T-helper 2 cell treated with Interferon-gamma antibody and Interleukin-4, amounts not matched to agents 100 ng/mL and 5 ng/mL, for 36 hours (primary cell): ENCODE results near the gene KHK. TPM values are rescaled to one million over a fixed set of nuclear protein-coding genes. Genes with fewer than 3 reads are reported as not detected.

Source experiments
- intact Hi-C: fragments of 100-400 bp; cut with micrococcal nuclease; formaldehyde crosslinking; loops from one replicate; pipeline ENCODE4 v1.15.1; 2023
- total RNA-seq: library from RNA; stranded (reverse); gene quantifications from 2 replicates; pipeline ENCODE4 v1.2.3, GENCODE V29; 2022

The KHK gene
- total RNA-seq = 11.5 and 12.2 TPM in 2 replicates

- intact Hi-C loops = loop anchor here (1.0 to 2.0 kb wide), 4 partner anchors 16 to 283 kb away; partner anchors contain the start of genes AGBL5, ATRAID, EIF2B4 and OST4
Observed at GRCh38 chr2:27086724-27087593, at the start of gene KHK. KHK (plus strand) TSS chr2:27086772; CDS start chr2:27087260, 488 bp downstream.

GRCh38 chr2:27038012-27038411 lies 48.6 kb upstream of the KHK start:
- intact Hi-C loops = no loop called here

- intact Hi-C loops = no loop called here
Observed at GRCh38 chr2:27038631-27039339, 47.8 kb upstream of the KHK start.

- intact Hi-C loops = no loop called here
Observed at GRCh38 chr2:27039426-27039825, 47.1 kb upstream of the KHK start.

- intact Hi-C loops = no loop called here
Observed at GRCh38 chr2:27039871-27040270, 46.7 kb upstream of the KHK start.

GRCh38 chr2:27040282-27040681 lies 46.3 kb upstream of the KHK start:
- intact Hi-C loops = no loop called here

DNA sequence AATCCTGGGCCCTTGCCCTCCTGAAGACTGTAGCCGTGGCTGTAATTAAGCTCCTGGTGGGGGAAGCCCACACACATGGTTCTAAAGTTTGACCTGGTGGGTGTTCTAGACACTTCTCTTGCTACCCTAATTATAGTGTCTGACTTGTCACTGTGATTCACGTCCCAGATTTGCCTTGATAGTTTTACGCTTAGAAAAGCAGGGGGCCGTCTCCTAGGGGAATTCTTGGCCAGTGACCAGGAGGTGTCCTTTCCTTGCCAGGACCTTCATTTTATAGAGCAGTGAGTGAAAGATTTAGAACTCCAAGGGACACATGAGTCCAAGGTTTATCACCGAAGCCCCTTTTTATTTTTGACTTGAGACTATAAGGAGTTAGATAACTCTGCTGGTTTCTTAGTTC lies 44.8 kb upstream of the KHK start:
- intact Hi-C loops = no loop called here

DNA sequence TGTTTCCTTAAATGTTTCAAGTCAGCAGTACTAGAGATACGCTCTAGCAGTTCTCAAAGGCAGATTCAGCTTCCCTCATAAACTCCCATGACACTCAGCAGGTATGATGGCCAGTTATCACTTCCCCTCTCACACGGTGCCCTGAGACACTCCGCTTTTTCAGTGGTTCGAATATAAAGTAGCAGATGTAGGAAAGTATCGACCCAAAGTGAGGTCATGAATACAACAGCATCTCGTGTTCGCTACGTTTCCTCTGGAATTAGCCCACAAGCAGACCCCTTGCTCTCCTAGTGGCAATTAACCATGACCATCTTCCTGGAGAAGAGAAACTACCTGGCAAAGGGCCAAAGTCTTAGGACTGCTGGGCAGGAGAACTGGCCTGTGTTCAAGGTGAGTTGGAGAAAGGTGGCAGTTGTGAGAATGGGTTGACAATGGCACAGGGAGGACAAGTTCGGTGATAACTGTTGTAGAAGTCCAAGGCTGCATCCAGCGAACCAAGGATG lies 44.4 kb upstream of the KHK start:
- intact Hi-C loops = no loop called here

DNA sequence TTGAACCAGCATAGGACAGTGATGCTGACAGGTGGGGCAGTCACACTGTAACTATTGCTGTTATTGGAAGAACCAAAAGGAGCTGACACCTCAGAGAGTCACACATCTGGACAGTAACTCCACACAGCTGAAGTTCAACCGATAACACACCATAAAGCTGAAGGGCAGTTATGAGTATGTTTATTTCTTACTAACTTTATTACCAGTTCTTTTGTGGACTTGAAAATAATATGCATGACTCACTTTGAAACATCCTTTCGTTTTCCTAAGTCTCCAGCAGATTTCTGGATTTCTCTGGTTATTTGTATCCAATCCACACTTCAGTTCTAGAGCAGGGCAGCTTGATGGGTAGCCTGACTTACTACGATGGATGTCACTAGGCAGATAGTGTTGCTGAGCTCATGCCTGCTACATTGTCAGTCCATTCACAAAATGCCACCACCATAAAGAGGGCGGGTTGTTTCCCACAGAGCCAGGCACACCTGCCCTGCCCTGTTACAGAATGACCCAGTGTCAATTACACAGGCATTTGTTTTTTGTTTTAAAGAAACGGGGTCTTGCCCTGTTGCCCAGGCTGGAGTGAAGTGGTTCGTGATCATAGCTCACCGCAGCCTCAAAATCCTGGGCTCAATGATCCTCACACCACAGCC lies 43.5 kb upstream of the KHK start:
- intact Hi-C loops = no loop called here

GRCh38 chr2:27049422-27050280 lies 36.9 kb upstream of the KHK start:
- intact Hi-C loops = loop anchor here (1.0 kb wide), 3 partner anchors 17 to 163 kb away; partner anchors contain the start of genes ATRAID, MAPRE3, SLC5A6 and TMEM214

- intact Hi-C loops = loop anchor here (1.0 kb wide), 3 partner anchors 18 to 162 kb away; partner anchors contain the start of genes ATRAID, MAPRE3, SLC5A6 and TMEM214
Observed at GRCh38 chr2:27050281-27050995, 36.1 kb upstream of the KHK start.

DNA sequence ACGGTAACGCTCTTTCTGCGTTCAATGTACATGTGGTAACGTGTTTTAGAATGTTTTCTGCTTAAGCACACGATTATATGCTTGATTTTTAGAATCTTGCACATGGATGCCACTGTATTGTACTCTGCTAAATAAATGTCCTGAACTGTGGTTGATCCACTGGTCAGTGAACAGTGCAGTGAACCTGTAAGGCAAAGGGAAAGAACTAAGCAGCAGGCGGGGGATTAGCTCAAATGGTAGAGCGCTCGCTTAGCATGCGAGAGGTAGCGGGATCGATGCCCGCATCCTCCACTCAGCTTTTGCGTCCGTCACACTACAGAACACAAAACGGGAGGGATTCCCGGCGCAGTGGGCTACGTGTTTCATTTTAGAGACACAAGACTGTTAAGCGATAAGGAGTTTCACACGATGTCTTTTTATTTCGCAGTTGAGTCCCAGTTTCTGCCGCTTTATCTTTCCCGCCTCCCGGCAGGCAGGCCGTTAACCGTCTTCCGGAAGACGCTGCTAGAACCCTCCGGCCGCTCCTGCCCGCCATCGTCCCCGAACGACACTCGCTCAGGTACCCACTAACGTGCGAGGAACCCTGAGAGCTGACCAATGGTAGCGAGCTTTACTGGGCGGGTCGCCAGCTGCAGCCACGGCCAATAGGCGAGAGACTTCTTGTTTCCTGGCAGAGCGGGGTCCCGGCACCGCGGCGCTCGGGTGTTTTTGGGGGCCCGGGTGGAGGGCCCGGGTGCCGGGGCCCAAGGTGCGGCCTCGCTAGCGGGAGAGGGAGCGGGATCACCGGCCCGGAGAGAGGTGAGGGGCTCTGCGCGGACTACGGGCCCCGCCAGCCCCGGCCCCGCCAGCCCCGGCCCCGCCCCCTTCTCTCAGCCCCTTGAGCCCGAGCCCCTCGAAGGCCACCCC lies 35.3 kb upstream of the KHK start, which contains the start of gene AGBL5:
TSS of gene AGBL5 (plus strand) at position 673 of the 906 bp plus-strand sequence. CDS start 1,291 bp downstream, outside the sequence.
- intact Hi-C loops = loop anchor here (1.0 kb wide), 7 partner anchors 19 to 161 kb away; partner anchors contain the start of genes ATRAID, KHK, MAPRE3 and OST4

DNA sequence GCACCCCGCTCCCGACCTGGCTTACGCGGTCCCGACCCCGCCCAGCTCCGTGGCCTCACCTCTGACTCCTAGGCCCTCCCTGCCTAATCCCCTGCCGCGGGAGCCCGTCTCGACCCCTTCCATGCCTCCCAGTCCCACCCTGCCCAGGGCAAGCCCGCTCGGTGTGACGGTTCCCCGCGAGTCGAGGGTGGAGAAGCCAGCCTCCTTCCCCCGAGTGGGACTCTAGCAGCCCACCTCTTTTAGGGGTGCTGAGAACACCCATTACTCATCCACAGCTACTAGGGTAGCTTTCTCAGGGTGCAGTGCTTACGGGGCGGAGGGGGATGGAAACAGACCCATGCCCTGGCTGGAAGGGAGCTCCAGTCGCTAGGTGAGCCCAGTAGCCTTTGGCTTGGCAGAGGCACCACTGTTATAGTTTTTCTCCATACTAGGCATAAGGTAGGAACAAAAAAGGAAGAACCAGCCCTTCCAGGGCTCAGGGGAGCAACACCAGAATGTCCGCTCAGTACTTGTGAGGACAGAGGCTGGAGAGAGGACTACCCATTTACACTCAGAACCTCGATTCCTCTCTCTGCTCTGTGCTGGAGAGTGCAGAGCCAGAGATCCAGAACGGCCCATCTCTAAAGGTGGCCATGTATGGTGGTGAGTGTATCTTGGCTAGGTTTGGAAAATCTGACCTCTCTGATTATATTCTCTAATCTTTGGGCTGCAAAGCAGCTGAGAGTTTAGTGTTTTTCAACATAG lies 34.5 kb upstream of the KHK start:
- intact Hi-C loops = loop anchor here (1.0 kb wide), 4 partner anchors 19 to 82 kb away; partner anchors contain the start of genes KHK, OST4 and PREB

GRCh38 chr2:27053321-27053720 lies 33.3 kb upstream of the KHK start:
- intact Hi-C loops = no loop called here

GRCh38 chr2:27053776-27054175 lies 32.8 kb upstream of the KHK start:
- intact Hi-C loops = no loop called here

GRCh38 chr2:27054721-27055120 lies 31.9 kb upstream of the KHK start:
- intact Hi-C loops = no loop called here

GRCh38 chr2:27057184-27057583 lies 29.4 kb upstream of the KHK start:
- intact Hi-C loops = no loop called here

- intact Hi-C loops = no loop called here
Observed at GRCh38 chr2:27058210-27058609, 28.4 kb upstream of the KHK start.
